HCT116 (cell line): ENCODE data around the gene PLCB4.

Experiments
- CTCF ChIP-seq, 3 experiments: fragments of 200-600 bp in 1 of 3; sonication (generic) in 1 of 3; IDR thresholded peaks in 2 of 3; conservative IDR thresholded peaks in 1 of 3; 2 replicates each; pipeline ENCODE4 v1.5.1; 2012 to 2017; ENCODE audit warnings: low read depth in 2 of 3, low read length in 2 of 3, antibody characterized with exemption in 1 of 3, borderline replicate concordance in 1 of 3, control low read depth in 1 of 3, mild to moderate bottlenecking in 1 of 3, mixed read lengths in 1 of 3, mixed run types in 1 of 3, moderate library complexity in 1 of 3; ENCODE audit not compliant: insufficient read depth in 1 of 3
- EZH2phosphoT487 ChIP-seq: fragments of 200-600 bp; IDR thresholded peaks from 2 replicates; pipeline ENCODE4 v1.6.1; 2018; ENCODE audit warnings: antibody characterized with exemption, borderline replicate concordance
- JUND ChIP-seq: IDR thresholded peaks from 2 replicates; pipeline ENCODE4 v1.6.1; 2012

GRCh38 chr20:9212735-9213134 is 143.8 kb downstream of the PLCB4 start:
- no peak for TF ChIP-seq CTCF (IDR thresholded peaks at IDR 0.05 in 2 of 3, conservative IDR thresholded peaks at IDR 0.05 in 1 of 3; ENCODE audit: borderline replicate concordance in 1 of 3, insufficient read depth in 1 of 3, low read depth in 2 of 3, low read length in 2 of 3)
- no peak for TF ChIP-seq EZH2phosphoT487
- no peak for TF ChIP-seq JUND
